Measurements from ENCODE around the gene RPS6KA2. TPM values are rescaled to one million over a fixed set of nuclear protein-coding genes. Genes with fewer than 3 reads are reported as not detected.

The RPS6KA2 gene
- total and polyA plus RNA-seq, 2 experiments from 2014 or later, result 12.5 to 25.3 TPM

GRCh38 chr6:166596776-166597507 is 30.1 kb downstream of the RPS6KA2 start:
- no peak for DNase-seq (ENCODE audit: low spot score)
- Histone ChIP-seq H3K4me1 (ENCODE audit: insufficient read depth) (peaks cover 9% of the 10 kb centered on the region), H3F3A (replicated peaks; ENCODE audit: low read depth) (no peaks in the 10 kb centered on the region), H3K27me3 (ENCODE audit: insufficient read depth) (no peaks in the 10 kb centered on the region), H4K20me1 (replicated peaks; ENCODE audit: insufficient read depth) (peaks cover 24% of the 10 kb centered on the region), H3K79me2 (replicated peaks; ENCODE audit: insufficient read depth) (peaks cover 76% of the 10 kb centered on the region), H3K9me2 (ENCODE audit: insufficient read depth) (no peaks in the 10 kb centered on the region), H2AFZ (no peak overlapping the region), H3K4me3 (no peak overlapping the region), H3K36me3 (ENCODE audit: insufficient read depth) (no peaks in the 10 kb centered on the region), H3K4me2 (no peak overlapping the region), H3K27ac (ENCODE audit: low read depth) (no peak overlapping the region)
- peaks cover 41% of the 10 kb centered on the region for H3K4me1 Mint-ChIP-seq
- peaks cover 3% of the 10 kb centered on the region; the same call in 2 of the 3 replicates for H3K36me3 Mint-ChIP-seq (ENCODE audit: low read depth)
- ATAC-seq, result no peak
- no peak overlapping the region for H3K4me3 Mint-ChIP-seq
- no peaks in the 10 kb centered on the region; the same call in 2 of the 3 replicates for H3K9me3 Mint-ChIP-seq
- H3K27ac Mint-ChIP-seq, result no peak overlapping the region; the same call in 1 of the 2 replicates
- no peak for TF ChIP-seq ZNF114 (CRISPR knock-in tag; IDR thresholded peaks at IDR 0.05)
- TF ChIP-seq EZH2 (IDR thresholded peaks at IDR 0.05; ENCODE audit: low read depth, unreplicated experiment), result no peak
- TF ChIP-seq, protein P1, sequence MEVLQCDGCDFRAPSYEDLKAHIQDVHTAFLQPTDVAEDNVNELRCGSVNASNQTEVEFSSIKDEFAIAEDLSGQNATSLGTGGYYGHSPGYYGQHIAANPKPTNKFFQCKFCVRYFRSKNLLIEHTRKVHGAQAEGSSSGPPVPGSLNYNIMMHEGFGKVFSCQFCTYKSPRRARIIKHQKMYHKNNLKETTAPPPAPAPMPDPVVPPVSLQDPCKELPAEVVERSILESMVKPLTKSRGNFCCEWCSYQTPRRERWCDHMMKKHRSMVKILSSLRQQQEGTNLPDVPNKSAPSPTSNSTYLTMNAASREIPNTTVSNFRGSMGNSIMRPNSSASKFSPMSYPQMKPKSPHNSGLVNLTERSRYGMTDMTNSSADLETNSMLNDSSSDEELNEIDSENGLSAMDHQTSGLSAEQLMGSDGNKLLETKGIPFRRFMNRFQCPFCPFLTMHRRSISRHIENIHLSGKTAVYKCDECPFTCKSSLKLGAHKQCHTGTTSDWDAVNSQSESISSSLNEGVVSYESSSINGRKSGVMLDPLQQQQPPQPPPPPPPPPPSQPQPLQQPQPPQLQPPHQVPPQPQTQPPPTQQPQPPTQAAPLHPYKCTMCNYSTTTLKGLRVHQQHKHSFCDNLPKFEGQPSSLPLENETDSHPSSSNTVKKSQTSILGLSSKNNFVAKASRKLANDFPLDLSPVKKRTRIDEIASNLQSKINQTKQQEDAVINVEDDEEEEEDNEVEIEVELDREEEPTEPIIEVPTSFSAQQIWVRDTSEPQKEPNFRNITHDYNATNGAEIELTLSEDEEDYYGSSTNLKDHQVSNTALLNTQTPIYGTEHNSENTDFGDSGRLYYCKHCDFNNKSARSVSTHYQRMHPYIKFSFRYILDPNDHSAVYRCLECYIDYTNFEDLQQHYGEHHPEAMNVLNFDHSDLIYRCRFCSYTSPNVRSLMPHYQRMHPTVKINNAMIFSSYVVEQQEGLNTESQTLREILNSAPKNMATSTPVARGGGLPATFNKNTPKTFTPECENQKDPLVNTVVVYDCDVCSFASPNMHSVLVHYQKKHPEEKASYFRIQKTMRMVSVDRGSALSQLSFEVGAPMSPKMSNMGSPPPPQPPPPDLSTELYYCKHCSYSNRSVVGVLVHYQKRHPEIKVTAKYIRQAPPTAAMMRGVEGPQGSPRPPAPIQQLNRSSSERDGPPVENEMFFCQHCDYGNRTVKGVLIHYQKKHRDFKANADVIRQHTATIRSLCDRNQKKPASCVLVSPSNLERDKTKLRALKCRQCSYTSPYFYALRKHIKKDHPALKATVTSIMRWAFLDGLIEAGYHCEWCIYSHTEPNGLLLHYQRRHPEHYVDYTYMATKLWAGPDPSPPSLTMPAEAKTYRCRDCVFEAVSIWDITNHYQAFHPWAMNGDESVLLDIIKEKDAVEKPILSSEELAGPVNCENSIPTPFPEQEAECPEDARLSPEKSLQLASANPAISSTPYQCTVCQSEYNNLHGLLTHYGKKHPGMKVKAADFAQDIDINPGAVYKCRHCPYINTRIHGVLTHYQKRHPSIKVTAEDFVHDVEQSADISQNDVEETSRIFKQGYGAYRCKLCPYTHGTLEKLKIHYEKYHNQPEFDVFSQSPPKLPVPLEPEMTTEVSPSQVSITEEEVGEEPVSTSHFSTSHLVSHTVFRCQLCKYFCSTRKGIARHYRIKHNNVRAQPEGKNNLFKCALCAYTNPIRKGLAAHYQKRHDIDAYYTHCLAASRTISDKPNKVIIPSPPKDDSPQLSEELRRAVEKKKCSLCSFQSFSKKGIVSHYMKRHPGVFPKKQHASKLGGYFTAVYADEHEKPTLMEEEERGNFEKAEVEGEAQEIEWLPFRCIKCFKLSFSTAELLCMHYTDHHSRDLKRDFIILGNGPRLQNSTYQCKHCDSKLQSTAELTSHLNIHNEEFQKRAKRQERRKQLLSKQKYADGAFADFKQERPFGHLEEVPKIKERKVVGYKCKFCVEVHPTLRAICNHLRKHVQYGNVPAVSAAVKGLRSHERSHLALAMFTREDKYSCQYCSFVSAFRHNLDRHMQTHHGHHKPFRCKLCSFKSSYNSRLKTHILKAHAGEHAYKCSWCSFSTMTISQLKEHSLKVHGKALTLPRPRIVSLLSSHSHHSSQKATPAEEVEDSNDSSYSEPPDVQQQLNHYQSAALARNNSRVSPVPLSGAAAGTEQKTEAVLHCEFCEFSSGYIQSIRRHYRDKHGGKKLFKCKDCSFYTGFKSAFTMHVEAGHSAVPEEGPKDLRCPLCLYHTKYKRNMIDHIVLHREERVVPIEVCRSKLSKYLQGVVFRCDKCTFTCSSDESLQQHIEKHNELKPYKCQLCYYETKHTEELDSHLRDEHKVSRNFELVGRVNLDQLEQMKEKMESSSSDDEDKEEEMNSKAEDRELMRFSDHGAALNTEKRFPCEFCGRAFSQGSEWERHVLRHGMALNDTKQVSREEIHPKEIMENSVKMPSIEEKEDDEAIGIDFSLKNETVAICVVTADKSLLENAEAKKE (CRISPR knock-in tag; IDR thresholded peaks at IDR 0.05), result no peak
- no peak for TF ChIP-seq STAT1 (IDR thresholded peaks at IDR 0.05; ENCODE audit: unreplicated experiment)
- TF ChIP-seq EZH2phosphoT487 (IDR thresholded peaks at IDR 0.05; ENCODE audit: unreplicated experiment), result no peak
- no peak for TF ChIP-seq POLR2AphosphoS5 (IDR thresholded peaks at IDR 0.05; ENCODE audit: low read depth)
- TF ChIP-seq JUNB (IDR thresholded peaks at IDR 0.05; ENCODE audit: unreplicated experiment), result no peak
- TF ChIP-seq, protein P2, sequence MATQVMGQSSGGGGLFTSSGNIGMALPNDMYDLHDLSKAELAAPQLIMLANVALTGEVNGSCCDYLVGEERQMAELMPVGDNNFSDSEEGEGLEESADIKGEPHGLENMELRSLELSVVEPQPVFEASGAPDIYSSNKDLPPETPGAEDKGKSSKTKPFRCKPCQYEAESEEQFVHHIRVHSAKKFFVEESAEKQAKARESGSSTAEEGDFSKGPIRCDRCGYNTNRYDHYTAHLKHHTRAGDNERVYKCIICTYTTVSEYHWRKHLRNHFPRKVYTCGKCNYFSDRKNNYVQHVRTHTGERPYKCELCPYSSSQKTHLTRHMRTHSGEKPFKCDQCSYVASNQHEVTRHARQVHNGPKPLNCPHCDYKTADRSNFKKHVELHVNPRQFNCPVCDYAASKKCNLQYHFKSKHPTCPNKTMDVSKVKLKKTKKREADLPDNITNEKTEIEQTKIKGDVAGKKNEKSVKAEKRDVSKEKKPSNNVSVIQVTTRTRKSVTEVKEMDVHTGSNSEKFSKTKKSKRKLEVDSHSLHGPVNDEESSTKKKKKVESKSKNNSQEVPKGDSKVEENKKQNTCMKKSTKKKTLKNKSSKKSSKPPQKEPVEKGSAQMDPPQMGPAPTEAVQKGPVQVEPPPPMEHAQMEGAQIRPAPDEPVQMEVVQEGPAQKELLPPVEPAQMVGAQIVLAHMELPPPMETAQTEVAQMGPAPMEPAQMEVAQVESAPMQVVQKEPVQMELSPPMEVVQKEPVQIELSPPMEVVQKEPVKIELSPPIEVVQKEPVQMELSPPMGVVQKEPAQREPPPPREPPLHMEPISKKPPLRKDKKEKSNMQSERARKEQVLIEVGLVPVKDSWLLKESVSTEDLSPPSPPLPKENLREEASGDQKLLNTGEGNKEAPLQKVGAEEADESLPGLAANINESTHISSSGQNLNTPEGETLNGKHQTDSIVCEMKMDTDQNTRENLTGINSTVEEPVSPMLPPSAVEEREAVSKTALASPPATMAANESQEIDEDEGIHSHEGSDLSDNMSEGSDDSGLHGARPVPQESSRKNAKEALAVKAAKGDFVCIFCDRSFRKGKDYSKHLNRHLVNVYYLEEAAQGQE (IDR thresholded peaks at IDR 0.05; ENCODE audit: unreplicated experiment), result no peak
- no peak for TF ChIP-seq NANOG (IDR thresholded peaks at IDR 0.05; ENCODE audit: borderline replicate concordance)
- no peak for TF ChIP-seq ZNF331 (CRISPR knock-in tag; IDR thresholded peaks at IDR 0.05; ENCODE audit: low read depth)
- TF ChIP-seq ETS1 (IDR thresholded peaks at IDR 0.05), result no peak
- TF ChIP-seq, protein P3, sequence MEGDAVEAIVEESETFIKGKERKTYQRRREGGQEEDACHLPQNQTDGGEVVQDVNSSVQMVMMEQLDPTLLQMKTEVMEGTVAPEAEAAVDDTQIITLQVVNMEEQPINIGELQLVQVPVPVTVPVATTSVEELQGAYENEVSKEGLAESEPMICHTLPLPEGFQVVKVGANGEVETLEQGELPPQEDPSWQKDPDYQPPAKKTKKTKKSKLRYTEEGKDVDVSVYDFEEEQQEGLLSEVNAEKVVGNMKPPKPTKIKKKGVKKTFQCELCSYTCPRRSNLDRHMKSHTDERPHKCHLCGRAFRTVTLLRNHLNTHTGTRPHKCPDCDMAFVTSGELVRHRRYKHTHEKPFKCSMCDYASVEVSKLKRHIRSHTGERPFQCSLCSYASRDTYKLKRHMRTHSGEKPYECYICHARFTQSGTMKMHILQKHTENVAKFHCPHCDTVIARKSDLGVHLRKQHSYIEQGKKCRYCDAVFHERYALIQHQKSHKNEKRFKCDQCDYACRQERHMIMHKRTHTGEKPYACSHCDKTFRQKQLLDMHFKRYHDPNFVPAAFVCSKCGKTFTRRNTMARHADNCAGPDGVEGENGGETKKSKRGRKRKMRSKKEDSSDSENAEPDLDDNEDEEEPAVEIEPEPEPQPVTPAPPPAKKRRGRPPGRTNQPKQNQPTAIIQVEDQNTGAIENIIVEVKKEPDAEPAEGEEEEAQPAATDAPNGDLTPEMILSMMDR (conservative IDR thresholded peaks at IDR 0.05; ENCODE audit: low read depth in 2 of 2), result no peak
- TF ChIP-seq CREB1 (CRISPR knock-in tag; IDR thresholded peaks at IDR 0.05; ENCODE audit: low read depth), result no peak
- H3K27me3 Mint-ChIP-seq (ENCODE audit: insufficient read depth, low read depth, poor library complexity), result peaks cover 2% of the 10 kb centered on the region
